Measurements from ENCODE around the gene ARMH1.

ARMH1 gene

GRCh38 chr1:44674113-44675000 is at the start of gene ARMH1, which contains the start of gene TMEM53:
TSS of gene ARMH1 (plus strand) at chr1:44674714. CDS start at chr1:44689698, 14,984 bp downstream.
TSS of gene TMEM53 (minus strand) at chr1:44674481. CDS start at chr1:44674391, 90 bp downstream.
- FAIRE-seq (peak; percentile 98), DNase-seq (ENCODE audit: extremely low spot score, insufficient read length, low read depth) (peak; percentile 91)

- FAIRE-seq, result no peak
- DNase-seq (ENCODE audit: extremely low spot score, insufficient read length, low read depth), result no peak
Observed at GRCh38 chr1:44625348-44625747, 49.2 kb upstream of the ARMH1 start.

GRCh38 chr1:44628962-44629756 is 45.4 kb upstream of the ARMH1 start:
- no peak for DNase-seq (ENCODE audit: extremely low spot score, insufficient read length, low read depth)
- no peak for FAIRE-seq

- FAIRE-seq (no peak), DNase-seq (ENCODE audit: extremely low spot score, insufficient read length, low read depth) (no peak)
Observed at GRCh38 chr1:44630116-44630515, 44.4 kb upstream of the ARMH1 start.

- DNase-seq (ENCODE audit: extremely low spot score, insufficient read length, low read depth), result no peak
- FAIRE-seq, result no peak
Observed at GRCh38 chr1:44631333-44631646, 43.2 kb upstream of the ARMH1 start.

- FAIRE-seq (peak; percentile 70), DNase-seq (ENCODE audit: extremely low spot score, insufficient read length, low read depth) (peak; percentile 87)
Observed at GRCh38 chr1:44631647-44632539, 42.6 kb upstream of the ARMH1 start.

GRCh38 chr1:44632598-44632997 is 41.9 kb upstream of the ARMH1 start:
- DNase-seq (ENCODE audit: extremely low spot score, insufficient read length, low read depth), result no peak
- FAIRE-seq, result no peak

- FAIRE-seq (no peak), DNase-seq (ENCODE audit: extremely low spot score, insufficient read length, low read depth) (no peak)
Observed at GRCh38 chr1:44634606-44635189, 39.8 kb upstream of the ARMH1 start.

GRCh38 chr1:44635439-44635838 is 39.1 kb upstream of the ARMH1 start:
- DNase-seq (ENCODE audit: extremely low spot score, insufficient read length, low read depth) (no peak), FAIRE-seq (no peak)

- DNase-seq (ENCODE audit: extremely low spot score, insufficient read length, low read depth) (no peak), FAIRE-seq (no peak)
Observed at GRCh38 chr1:44636083-44636687, 38.3 kb upstream of the ARMH1 start.

- DNase-seq (ENCODE audit: extremely low spot score, insufficient read length, low read depth), result no peak
- no peak for FAIRE-seq
Observed at GRCh38 chr1:44636688-44637598, 37.6 kb upstream of the ARMH1 start.

GRCh38 chr1:44637702-44638411 is 36.7 kb upstream of the ARMH1 start:
- DNase-seq (ENCODE audit: extremely low spot score, insufficient read length, low read depth) (no peak), FAIRE-seq (no peak)

- no peak for FAIRE-seq
- no peak for DNase-seq (ENCODE audit: extremely low spot score, insufficient read length, low read depth)
Observed at GRCh38 chr1:44640200-44640853, 34.2 kb upstream of the ARMH1 start.

GRCh38 chr1:44641126-44642102 is 33.1 kb upstream of the ARMH1 start:
- no peak for FAIRE-seq

GRCh38 chr1:44642255-44642654 is 32.3 kb upstream of the ARMH1 start:
- DNase-seq (ENCODE audit: extremely low spot score, insufficient read length, low read depth), result no peak

More at GRCh38 chr1:44641126-44642102, 33.1 kb upstream of the ARMH1 start:
- no peak for DNase-seq (ENCODE audit: extremely low spot score, insufficient read length, low read depth)

GRCh38 chr1:44642925-44643324 is 31.6 kb upstream of the ARMH1 start:
- DNase-seq (ENCODE audit: extremely low spot score, insufficient read length, low read depth) (no peak), FAIRE-seq (no peak)

More at GRCh38 chr1:44642255-44642654, 32.3 kb upstream of the ARMH1 start:
- FAIRE-seq, result no peak
